Heart left ventricle (tissue), 16 donors: Measurements from ENCODE around the gene FGD3. TPM values are rescaled to one million over a fixed set of nuclear protein-coding genes. Genes with fewer than 3 reads are reported as not detected.
A peak's percentile ranks its signal among the peaks of the same experiment; 100 is the strongest.

Experiments
- ATAC-seq, 4 donors: fragments of 200-7000 bp; cut with Tn5 transposase; one replicate each; pipeline ENCODE4 v1.9.1; 2020 to 2022; ENCODE audit warnings: moderate library complexity in 4 of 4, mild to moderate bottlenecking in 3 of 4, moderate number of reproducible peaks in 1 of 4
- DNase-seq, 5 donors: peaks; one replicate each; pipeline ENCODE4 v3.0.0-alpha.2; 2020
- H3K27ac ChIP-seq, 12 donors: fragments of 200-600 bp; sonication (generic) in 4 of 12; one replicate each; pipeline versions ENCODE4 v1.5.0 to v1.8.0; 2016 to 2022; ENCODE audit warnings: mild to moderate bottlenecking in 2 of 12
- H3K27me3 ChIP-seq, 9 donors: fragments of 200-600 bp; sonication (generic) in 2 of 9; one replicate each; pipeline versions ENCODE4 v1.5.1 to v1.8.0; 2016 to 2022; ENCODE audit warnings: mild to moderate bottlenecking in 3 of 9
- H3K36me3 ChIP-seq, 9 donors: fragments of 200-600 bp; sonication (generic) in 2 of 9; one replicate each; pipeline versions ENCODE4 v1.5.0 to v1.8.0; 2018 to 2022; ENCODE audit warnings: mild to moderate bottlenecking in 2 of 9
- H3K4me1 ChIP-seq, 12 donors: fragments of 200-600 bp; sonication (generic) in 4 of 12; one replicate each; pipeline versions ENCODE4 v1.5.0 to v1.8.0; 2016 to 2022; ENCODE audit warnings: mild to moderate bottlenecking in 3 of 12
- H3K4me3 ChIP-seq, 12 donors: fragments of 200-600 bp; sonication (generic) in 4 of 12; one replicate each; pipeline versions ENCODE4 v1.5.0 to v1.8.0; 2017 to 2022; ENCODE audit warnings: mild to moderate bottlenecking in 9 of 12, moderate library complexity in 4 of 12
- H3K9me3 ChIP-seq, 12 donors: fragments of 200-600 bp; sonication (generic) in 4 of 12; one replicate each; pipeline versions ENCODE4 v1.5.0 to v1.8.0; 2016 to 2022; ENCODE audit warnings: mild to moderate bottlenecking in 1 of 12
- CTCF ChIP-seq, 12 donors: fragments of 200-600 bp; sonication (generic) in 4 of 12; IDR thresholded peaks; one replicate each; pipeline versions ENCODE4 v1.5.0 to v1.8.0; 2018 to 2022; ENCODE audit warnings: antibody characterized with exemption in 12 of 12, mild to moderate bottlenecking in 5 of 12
- POLR2A ChIP-seq, 2 donors: fragments of 450-650 bp; IDR thresholded peaks; one replicate each; pipeline ENCODE4 v1.6.1; 2017; ENCODE audit warnings: antibody characterized with exemption in 2 of 2, mild to moderate bottlenecking in 2 of 2, moderate library complexity in 2 of 2
- WGBS, 4 donors: extraction: QIAGEN DNeasy Blood & Tissue Kit in 2 of 4; methylation state at CpG; one replicate each; pipeline versions ENCODE4 v1.1.5 to v1.1.7; 2013 to 2018; 5-methylcytosine and 5-hydroxymethylcytosine counted together
- intact Hi-C, 10 donors: fragments of 100-400 bp; cut with DNase I; formaldehyde crosslinking; loops; one replicate each; pipeline versions ENCODE4 v1.11.1 to v1.14.2; 2022
- polyA plus RNA-seq, 2 donors: library from polyadenylated mRNA; stranded (reverse); fragments of 200-250 nt; gene quantifications; one replicate each; pipeline ENCODE4 v1.2.3, GENCODE V29; 2013
- total RNA-seq, 9 donors: library from RNA; depleted of rRNA in 2 of 9; stranded (reverse); fragments of >200 nt in 2 of 9; fragmentation: NEBNext Ultra II Directional in 3 of 9; extraction: Animal tissue kit (Norgen Biotek cat#: 25700) in 3 of 9; gene quantifications; one replicate each; pipeline versions ENCODE4 v1.1.0 to v1.2.4, GENCODE V29; 2016 to 2023
- donor health status: ischemic (EF 13 %, LVEDD 7.1; RV severe dilation, severe dysfunction).
- donor health status: healthy with polysubstance abuse.
- donor health status: DM: no; HTN: yes; CAD: no.
- donor health status: DM: no; HTN: no; CAD: no.
- donor health status: ischemic (EF 25% LVEDD 6.9; RV normal size, moderate dysfunction).
- donor health status: ischemic (EF 25% LVEDD 5.7; RV mildly dilated, moderate dysfunction).
- donor health status: healthy.
- donor health status: DM: yes; HTN: yes; CAD: no.
- donor health status: ischemic (EF 35%, LVEDD 5.7; RV mildly dilated, moderate dysfunction).
- donor health status: nonischemic (EF 11% LVEDD 7.7; RV severe dilation, severe dysfunction).
- donor health status: DM: yes; HTN: yes; CAD: no.
- donor health status: PGD.
- donor health status: ischemic (EF 29% LVEDD 5.4; RV normal size, mild dysfunction).
- donor health status: nonischemic (EF 23%, LVEDD 6.1; RV moderate dilation, normal function).

FGD3 gene
- total and polyA plus RNA-seq, 11 donors = 1.2 to 11.2 (median 1.8) TPM

GRCh38 chr9:93083592-93084470, 136.5 kb downstream of the FGD3 start:
- H3K36me3 ChIP-seq = no peaks in the 10 kb centered on the region
- H3K27ac ChIP-seq = peak overlapping the region in 1 of 12 donors; percentile 18
- WGBS, 4 donors = 88 to 93% (median 92%) methylated on average over 8 of the region's 8 CpGs
- intact Hi-C loops = loop anchor here in 1 of 10 donors (10.0 kb wide), 2 partner anchors 69 to 119 kb away; no protein-coding TSS in a partner anchor
- no peaks in the 10 kb centered on the region for H3K9me3 ChIP-seq
- peaks cover 0 to 14% (median 0%) of the 10 kb centered on the region in 12 donors for H3K4me1 ChIP-seq
- TF ChIP-seq POLR2A (IDR thresholded peaks at IDR 0.05) (no peak), CTCF (IDR thresholded peaks at IDR 0.05) (no peak)
- no peak for ATAC-seq
- no peak overlapping the region for H3K4me3 ChIP-seq
- H3K27me3 ChIP-seq = no peaks in the 10 kb centered on the region
- DNase-seq = peak in 3 of 5 donors; percentile 9 to 33 (median 15)

GRCh38 chr9:93084471-93084881, 137.2 kb downstream of the FGD3 start:
- ATAC-seq = no peak
- intact Hi-C loops = loop anchor here in 1 of 10 donors (10.0 kb wide), 2 partner anchors 70 to 120 kb away; no protein-coding TSS in a partner anchor
- Histone ChIP-seq H3K36me3 (no peaks in the 10 kb centered on the region), H3K4me3 (no peak overlapping the region), H3K27ac (no peak overlapping the region), H3K9me3 (no peaks in the 10 kb centered on the region), H3K4me1 (peaks cover 0 to 14% (median 0%) of the 10 kb centered on the region in 12 donors), H3K27me3 (no peaks in the 10 kb centered on the region)
- DNase-seq = peak in 3 of 5 donors; percentile 6 to 52 (median 29)
- no peak for TF ChIP-seq CTCF (IDR thresholded peaks at IDR 0.05)
- TF ChIP-seq POLR2A (IDR thresholded peaks at IDR 0.05) = no peak
- WGBS, 4 donors = 94 to 98% (median 96%) methylated on average over 2 to 6 of the region's 6 CpGs

GRCh38 chr9:93085676-93086075, 138.4 kb downstream of the FGD3 start:
- ATAC-seq (no peak), DNase-seq (peak in 1 of 5 donors; percentile 37)
- 85 to 94% (median 88%) methylated on average over 4 of the region's 4 CpGs for WGBS, 4 donors
- Histone ChIP-seq H3K27ac (no peak overlapping the region), H3K4me1 (peaks cover 0 to 14% (median 0%) of the 10 kb centered on the region in 12 donors), H3K27me3 (no peaks in the 10 kb centered on the region), H3K4me3 (no peak overlapping the region), H3K36me3 (no peaks in the 10 kb centered on the region), H3K9me3 (no peaks in the 10 kb centered on the region)
- intact Hi-C loops = loop anchor here in 1 of 10 donors (10.0 kb wide), 2 partner anchors 71 to 121 kb away; no protein-coding TSS in a partner anchor
- TF ChIP-seq POLR2A (IDR thresholded peaks at IDR 0.05) = no peak
- no peak for TF ChIP-seq CTCF (IDR thresholded peaks at IDR 0.05)

Other genes starting within 250 kb of the FGD3 start
- gene BICD2, start 182.7 kb upstream of the FGD3 start, total RNA-seq = 10 to 100 TPM; 28.3 to 56.7 (median 35.9) TPM
- 10 to 100 TPM; 17.6 to 45.7 TPM for gene BICD2, start 182.7 kb upstream of the FGD3 start, polyA plus RNA-seq
- 1 to 10 TPM; 4.0 to 8.9 (median 6.5) TPM for gene ZNF484, start 69.5 kb upstream of the FGD3 start, total RNA-seq
- gene ZNF484, start 69.5 kb upstream of the FGD3 start, polyA plus RNA-seq = 1 to 10 TPM; 1.1 to 2.0 TPM
- 1 to 10 TPM in 2 of 9 donors, under 1 TPM in 5, not detected in 2; 0.29 to 5.2 (median 0.56) TPM for gene SUSD3, start 111.2 kb downstream of the FGD3 start, total RNA-seq
- under 1 TPM in 1 of 2 donors, not detected in 1; 0.50 TPM for gene SUSD3, start 111.2 kb downstream of the FGD3 start, polyA plus RNA-seq
- 10 to 100 TPM; 24.2 to 46.2 (median 27.5) TPM for gene CARD19, start 148.7 kb downstream of the FGD3 start, total RNA-seq
- gene CARD19, start 148.7 kb downstream of the FGD3 start, polyA plus RNA-seq = 10 to 100 TPM; 38.9 to 42.7 TPM
- 10 to 100 TPM; 42.2 to 96.1 (median 56.3) TPM for gene NINJ1, start 186.7 kb downstream of the FGD3 start, total RNA-seq
- gene NINJ1, start 186.7 kb downstream of the FGD3 start, polyA plus RNA-seq = 10 to 100 TPM; 52.0 to 52.9 TPM
- 100 to 1,000 TPM; 107 to 206 (median 129) TPM for gene WNK2, start 236.6 kb downstream of the FGD3 start, total RNA-seq
- 10 to 100 TPM; 29.4 to 97.5 TPM for gene WNK2, start 236.6 kb downstream of the FGD3 start, polyA plus RNA-seq